ENCODE data around the gene BANF2.

The BANF2 gene

DNA sequence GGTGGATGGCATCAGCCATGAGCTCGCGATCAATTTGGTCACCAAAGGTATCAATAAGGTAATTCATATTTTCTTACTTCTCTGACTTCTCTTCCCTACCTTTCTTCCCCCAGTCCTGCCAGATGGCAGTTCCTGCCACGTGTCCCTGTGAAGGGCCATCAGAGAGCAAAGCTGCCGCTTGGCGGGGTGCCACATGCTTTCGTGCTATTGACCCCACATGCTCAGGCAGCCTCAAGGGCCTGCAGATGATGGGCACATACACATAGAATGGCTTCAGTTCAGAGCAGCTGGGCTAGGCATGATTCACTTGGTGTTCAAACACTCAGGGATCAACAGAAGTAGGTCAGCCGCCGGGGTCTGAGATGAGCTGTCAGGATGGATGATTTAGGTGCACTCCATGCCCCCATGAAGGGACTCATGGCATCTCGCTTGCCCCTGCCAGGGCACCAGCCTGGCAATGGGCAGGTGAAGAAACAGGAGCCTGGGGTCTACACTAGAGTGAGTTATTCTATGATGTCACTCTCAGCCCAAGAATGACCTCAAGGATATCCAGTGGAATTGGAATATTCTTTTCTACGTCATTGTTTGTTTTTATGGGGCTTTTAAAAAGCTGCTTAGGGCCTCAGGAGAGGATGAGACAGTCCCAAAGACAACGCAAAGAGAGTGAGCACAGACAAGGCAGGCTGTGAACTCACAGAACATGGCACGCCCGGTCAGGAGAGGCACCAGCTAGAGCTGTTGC lies 25.5 kb downstream of the BANF2 start:
- no peak for DNase-seq (ENCODE audit: low read depth in 1 of 2, low spot score in 1 of 2)
- in situ Hi-C loops (cut with HindIII; ENCODE audit: low pct_unique_long_range_greater_than_20kb, low sequenced_read_pairs), result no loop called here
- no peak for TF ChIP-seq JUND (IDR thresholded peaks at IDR 0.05; ENCODE audit: low read depth)

DNA sequence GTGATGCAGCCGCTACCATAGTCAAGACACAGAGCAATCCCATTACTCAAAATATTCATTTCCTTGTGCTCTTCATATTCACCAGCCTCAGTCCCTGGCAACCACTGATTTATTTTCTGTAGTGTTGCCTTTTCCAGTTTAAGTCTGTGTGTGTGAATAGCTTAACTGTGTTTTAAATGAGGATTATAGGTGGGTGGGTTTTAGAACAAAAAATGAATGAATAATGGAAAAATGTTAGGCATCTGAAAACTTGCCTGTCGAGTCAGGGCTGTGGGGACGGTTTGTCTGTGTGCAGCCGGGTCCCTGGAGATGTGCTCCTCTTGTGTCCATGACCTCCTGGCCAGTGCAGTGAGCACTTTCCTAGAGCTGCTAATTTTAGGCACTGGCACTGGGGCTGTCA lies 27.1 kb downstream of the BANF2 start:
- no peak for TF ChIP-seq JUND (IDR thresholded peaks at IDR 0.05; ENCODE audit: low read depth)
- no peak for DNase-seq (ENCODE audit: low read depth in 1 of 2, low spot score in 1 of 2)
- in situ Hi-C loops (cut with HindIII; ENCODE audit: low pct_unique_long_range_greater_than_20kb, low sequenced_read_pairs), result no loop called here

DNA sequence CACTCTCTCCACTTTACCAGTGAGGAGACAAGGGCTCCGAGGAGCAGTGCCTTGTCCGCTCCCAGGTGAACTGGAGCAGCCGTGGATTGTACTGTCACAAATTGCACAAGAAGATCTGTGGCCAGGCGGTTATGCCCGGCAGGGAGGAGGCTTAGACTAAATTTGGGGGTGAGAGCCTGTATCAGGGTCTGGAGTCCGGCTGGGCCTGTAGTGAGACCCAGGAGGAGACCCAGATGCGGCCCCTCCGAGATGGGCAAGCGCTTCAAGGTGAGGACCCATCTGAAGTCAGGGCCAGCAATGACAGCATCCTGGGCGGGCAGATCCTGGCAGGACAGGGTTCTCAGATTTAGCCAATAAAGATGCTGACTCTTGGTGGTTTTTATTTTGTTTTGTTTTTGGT lies 27.6 kb downstream of the BANF2 start:
- in situ Hi-C loops (cut with HindIII; ENCODE audit: low pct_unique_long_range_greater_than_20kb, low sequenced_read_pairs), result no loop called here
- no peak for TF ChIP-seq JUND (IDR thresholded peaks at IDR 0.05; ENCODE audit: low read depth)
- DNase-seq (ENCODE audit: low read depth in 1 of 2, low spot score in 1 of 2), result no peak

DNA sequence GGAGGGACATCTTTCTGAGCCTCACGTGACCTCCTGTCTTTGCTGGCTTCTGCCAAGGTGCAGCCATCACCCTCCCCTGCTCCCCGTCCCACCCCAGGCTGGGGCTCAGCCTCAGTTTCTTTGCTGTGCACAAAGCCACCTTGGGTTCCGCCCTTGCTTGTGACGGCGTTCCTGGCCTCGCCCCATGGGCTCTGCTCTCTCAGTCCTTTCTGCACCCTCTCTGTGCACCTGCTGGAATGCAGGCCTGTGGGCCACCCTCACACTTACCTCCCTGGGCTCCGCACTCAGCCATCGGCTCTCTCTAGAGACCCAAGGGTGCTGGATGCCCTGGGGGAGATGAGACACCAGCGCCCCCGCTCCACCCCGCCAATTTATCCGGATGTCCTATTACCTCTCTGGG lies 28.3 kb downstream of the BANF2 start:
- no peak for DNase-seq (ENCODE audit: low read depth in 1 of 2, low spot score in 1 of 2)
- TF ChIP-seq JUND (IDR thresholded peaks at IDR 0.05; ENCODE audit: low read depth), result no peak
- in situ Hi-C loops (cut with HindIII; ENCODE audit: low pct_unique_long_range_greater_than_20kb, low sequenced_read_pairs), result no loop called here

DNA sequence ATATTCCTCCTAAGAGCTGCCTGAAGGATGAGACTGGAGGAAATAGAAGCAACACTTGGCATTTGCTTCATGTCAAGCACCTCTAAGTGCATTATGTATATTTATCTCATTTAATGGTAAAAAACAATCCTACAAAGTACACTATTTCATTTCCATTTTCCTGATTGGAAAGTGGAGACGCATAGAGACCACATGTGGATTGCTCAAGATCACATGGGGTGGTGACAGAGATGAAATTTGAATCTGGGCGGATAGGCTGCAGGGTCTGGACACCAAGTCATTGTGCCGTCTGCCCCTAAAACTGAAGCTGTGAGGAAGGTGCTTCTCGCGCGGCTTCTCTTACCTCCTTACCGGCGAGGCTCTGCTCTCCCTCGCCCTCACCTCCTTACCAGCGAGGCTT lies 30.3 kb downstream of the BANF2 start:
- no peak for DNase-seq (ENCODE audit: low read depth in 1 of 2, low spot score in 1 of 2)
- in situ Hi-C loops (cut with HindIII; ENCODE audit: low pct_unique_long_range_greater_than_20kb, low sequenced_read_pairs), result no loop called here
- no peak for TF ChIP-seq JUND (IDR thresholded peaks at IDR 0.05; ENCODE audit: low read depth)

DNA sequence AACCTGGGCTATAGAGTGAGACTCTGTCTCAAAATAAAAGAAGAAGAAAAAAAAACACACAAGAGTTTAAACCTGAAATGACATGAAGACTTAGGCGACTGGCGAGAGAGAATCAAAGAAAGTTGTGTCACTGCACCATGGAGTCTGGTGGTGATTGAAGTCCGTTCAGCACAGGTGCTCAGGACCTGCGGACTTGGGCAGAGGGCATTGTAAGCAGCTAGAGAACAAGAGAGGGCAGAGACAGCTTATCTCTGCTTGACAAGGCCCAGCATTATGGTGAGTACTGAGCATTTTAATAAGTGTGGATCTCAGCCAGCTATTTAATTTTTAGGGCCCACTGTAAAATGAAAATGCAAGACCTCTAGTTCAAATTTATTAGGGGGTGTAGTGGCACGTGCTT lies 31.5 kb downstream of the BANF2 start:
- in situ Hi-C loops (cut with HindIII; ENCODE audit: low pct_unique_long_range_greater_than_20kb, low sequenced_read_pairs), result no loop called here
- DNase-seq (ENCODE audit: low read depth in 1 of 2, low spot score in 1 of 2), result no peak
- no peak for TF ChIP-seq JUND (IDR thresholded peaks at IDR 0.05; ENCODE audit: low read depth)

DNA sequence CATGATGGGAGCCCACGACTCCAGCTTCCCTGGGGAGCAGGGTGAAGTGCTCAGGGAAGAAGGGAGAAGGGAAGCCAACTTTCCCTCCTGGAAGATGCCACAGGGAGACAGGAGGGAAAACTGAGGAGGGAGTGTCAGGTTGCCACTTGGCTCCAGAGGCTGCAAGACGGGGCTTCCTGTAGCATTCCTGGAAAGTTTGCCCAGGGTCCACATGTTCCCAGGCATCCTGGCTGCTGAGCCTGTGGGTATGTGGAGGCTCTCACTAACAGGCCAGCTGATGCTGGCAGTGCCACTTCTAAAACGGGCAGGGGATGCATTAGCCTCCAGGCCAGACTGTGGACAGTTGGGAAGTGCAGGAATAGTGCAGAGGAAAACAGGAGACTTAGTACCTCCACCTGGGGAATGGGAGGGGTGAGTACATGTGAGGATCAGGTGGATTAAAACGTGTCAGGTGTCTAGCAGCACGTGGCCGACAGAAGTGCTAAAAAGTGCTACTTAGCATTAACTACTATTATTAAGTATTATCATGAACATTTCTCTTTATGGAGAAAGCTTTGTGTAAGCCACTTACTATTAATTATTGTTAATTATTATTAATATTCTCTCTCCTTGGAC lies 33.2 kb downstream of the BANF2 start:
- in situ Hi-C loops (cut with HindIII; ENCODE audit: low pct_unique_long_range_greater_than_20kb, low sequenced_read_pairs), result no loop called here
- TF ChIP-seq JUND (IDR thresholded peaks at IDR 0.05; ENCODE audit: low read depth), result no peak
- DNase-seq (ENCODE audit: low read depth in 1 of 2, low spot score in 1 of 2), result no peak

DNA sequence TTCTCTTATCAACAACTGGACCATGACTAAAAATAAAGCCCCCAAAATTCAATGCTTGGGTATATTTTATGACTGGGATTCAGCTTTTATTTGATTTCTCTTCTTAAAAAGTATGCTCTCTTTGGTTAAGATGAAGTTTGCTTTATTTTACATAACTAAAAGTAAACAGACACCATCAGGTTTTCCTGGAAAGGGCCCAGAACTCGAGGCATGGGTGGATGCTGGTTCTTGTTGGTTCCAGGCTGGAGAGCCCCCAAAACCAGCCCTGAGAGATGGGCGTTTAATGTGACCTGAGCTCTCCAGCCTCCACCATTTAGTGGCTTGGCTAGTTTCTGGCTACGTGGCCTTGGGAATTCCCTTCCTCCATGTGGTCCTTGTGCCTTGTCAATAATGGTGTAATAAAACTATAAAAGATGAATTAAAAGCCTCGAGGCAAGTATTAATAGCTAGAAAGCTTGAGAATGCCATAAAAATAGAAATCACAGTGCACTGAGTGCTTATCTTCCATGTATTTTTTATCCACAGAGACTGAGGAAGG lies 34.1 kb downstream of the BANF2 start:
- TF ChIP-seq JUND (IDR thresholded peaks at IDR 0.05; ENCODE audit: low read depth), result no peak
- in situ Hi-C loops (cut with HindIII; ENCODE audit: low pct_unique_long_range_greater_than_20kb, low sequenced_read_pairs), result no loop called here
- DNase-seq (ENCODE audit: low read depth in 1 of 2, low spot score in 1 of 2), result no peak

DNA sequence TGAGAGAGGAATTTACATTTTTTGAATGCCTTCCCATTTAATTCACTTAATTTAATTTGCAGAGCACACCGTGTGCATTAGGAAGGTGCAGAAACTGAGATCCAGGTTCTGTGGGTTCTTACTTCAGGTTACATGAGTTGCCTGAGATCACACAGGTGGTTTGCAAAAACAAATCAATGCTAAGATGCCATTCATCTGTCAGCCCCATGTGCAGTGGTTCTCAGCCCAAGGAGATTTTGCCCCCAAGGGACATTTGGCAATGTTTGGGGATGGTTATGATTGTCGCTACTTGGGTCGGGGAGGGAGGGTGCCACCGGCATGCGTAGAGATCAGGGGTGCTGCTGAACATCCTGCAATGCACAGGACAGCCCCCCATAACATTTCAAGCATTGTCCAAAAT lies 34.6 kb downstream of the BANF2 start:
- in situ Hi-C loops (cut with HindIII; ENCODE audit: low pct_unique_long_range_greater_than_20kb, low sequenced_read_pairs), result no loop called here
- TF ChIP-seq JUND (IDR thresholded peaks at IDR 0.05; ENCODE audit: low read depth), result no peak
- no peak for DNase-seq (ENCODE audit: low read depth in 1 of 2, low spot score in 1 of 2)

DNA sequence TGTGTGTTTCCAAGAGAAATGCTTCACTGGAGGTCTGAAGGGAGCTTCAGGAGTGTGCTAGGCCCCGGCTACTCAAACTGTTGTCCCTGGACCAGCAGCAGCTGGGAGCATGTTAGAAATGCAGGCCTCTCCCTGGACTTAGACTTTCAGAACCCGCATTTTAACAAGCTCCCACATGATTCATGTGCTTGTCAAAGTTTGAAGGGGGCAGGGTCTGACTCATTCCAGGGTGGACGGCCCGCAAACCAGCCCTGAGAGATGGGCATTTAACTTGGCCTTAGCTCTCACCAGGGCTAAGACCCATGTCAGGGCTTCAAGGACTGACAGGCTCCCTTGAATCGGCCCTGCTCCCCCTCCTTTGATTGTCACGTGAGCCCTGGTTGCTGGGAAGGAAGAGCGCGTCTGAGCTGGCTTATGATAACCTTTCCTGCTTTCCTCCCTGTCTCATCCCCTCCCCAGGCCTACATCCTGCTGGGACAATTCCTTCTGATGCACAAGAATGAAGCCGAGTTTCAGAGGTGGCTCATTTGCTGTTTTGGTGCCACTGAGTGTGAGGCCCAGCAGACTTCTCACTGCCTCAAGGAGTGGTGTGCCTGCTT lies 35.5 kb downstream of the BANF2 start:
- no peak for TF ChIP-seq JUND (IDR thresholded peaks at IDR 0.05; ENCODE audit: low read depth)
- in situ Hi-C loops (cut with HindIII; ENCODE audit: low pct_unique_long_range_greater_than_20kb, low sequenced_read_pairs), result no loop called here
- DNase-seq (ENCODE audit: low read depth in 1 of 2, low spot score in 1 of 2), result no peak

DNA sequence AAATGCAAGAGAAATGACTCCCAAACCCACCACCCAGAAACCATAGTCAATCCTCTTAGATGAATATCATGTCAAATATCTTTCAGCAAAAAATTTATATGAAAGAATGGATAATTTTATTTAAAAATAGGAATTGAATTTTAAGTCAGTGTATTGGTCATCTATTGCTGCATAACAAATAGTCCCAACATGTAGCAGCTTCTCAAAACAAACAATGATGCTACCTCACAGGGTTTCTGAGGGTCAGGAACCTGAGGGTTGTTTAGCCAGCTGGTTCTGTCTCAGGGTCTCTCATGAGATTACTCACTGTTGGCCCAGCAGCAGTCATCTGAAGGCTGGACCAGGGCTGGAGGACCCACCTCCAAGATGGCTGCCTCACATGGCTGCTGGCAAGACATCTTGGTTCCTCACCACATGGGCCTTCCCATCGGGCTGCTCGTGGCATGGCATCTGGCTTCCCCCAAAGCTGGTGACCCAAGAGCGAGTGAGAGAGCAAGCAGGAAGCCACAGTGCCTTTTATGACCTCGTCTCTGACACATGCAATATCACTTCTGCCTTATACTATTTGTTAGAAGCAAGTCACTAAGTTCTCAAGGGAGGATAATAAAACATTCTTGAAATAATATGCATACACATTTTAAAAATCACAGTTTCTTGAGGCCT lies 36.3 kb downstream of the BANF2 start:
- TF ChIP-seq JUND (IDR thresholded peaks at IDR 0.05; ENCODE audit: low read depth), result no peak
- no peak for DNase-seq (ENCODE audit: low read depth in 1 of 2, low spot score in 1 of 2)
- in situ Hi-C loops (cut with HindIII; ENCODE audit: low pct_unique_long_range_greater_than_20kb, low sequenced_read_pairs), result no loop called here

DNA sequence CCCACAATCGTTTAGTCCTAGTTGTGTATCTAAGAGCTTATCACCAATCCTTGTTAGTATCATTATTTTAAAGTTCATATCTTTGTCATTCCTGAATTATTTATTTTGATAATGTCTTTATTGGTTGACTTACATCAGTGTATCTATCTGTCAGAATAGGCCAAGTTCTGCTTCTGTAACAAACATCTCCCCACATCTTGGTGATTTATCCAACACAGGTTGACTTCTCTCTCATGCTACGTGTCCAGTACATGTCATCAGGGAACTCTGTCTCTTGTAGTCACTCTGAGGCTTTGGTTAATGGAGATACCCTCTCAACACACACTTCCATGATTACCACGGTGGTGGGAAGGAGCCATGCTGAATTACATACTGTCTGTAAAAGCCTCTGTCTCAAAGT lies 38.4 kb downstream of the BANF2 start:
- TF ChIP-seq JUND (IDR thresholded peaks at IDR 0.05; ENCODE audit: low read depth), result no peak
- DNase-seq (ENCODE audit: low read depth in 1 of 2, low spot score in 1 of 2), result no peak
- in situ Hi-C loops (cut with HindIII; ENCODE audit: low pct_unique_long_range_greater_than_20kb, low sequenced_read_pairs), result no loop called here

DNA sequence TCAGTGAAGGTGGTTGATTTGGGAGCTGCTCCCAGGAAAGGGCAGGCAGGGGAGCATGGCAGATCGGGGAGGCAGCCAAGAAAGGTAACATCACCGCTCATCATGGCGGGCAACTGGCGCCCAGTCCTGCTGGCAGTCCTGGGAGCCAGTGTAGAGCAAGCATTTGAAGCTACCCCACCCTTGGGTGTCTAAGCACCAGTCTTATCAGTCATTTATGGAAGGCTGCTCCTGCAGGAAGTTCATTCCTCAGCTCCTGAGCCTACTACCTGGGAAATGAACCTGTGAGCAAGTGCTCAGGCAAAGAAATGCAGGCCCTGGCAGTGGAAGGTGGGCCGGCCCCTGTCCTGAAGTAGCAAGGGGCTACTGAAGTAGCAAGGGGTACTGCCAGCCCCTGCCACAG lies 41.5 kb downstream of the BANF2 start:
- DNase-seq (ENCODE audit: low read depth in 1 of 2, low spot score in 1 of 2), result no peak

More for the DNA sequence above, 41.5 kb downstream of the BANF2 start:
- TF ChIP-seq JUND (IDR thresholded peaks at IDR 0.05; ENCODE audit: low read depth), result no peak
- in situ Hi-C loops (cut with HindIII; ENCODE audit: low pct_unique_long_range_greater_than_20kb, low sequenced_read_pairs), result no loop called here

Data from T47D (cell line).